ENCODE measurements around the gene GNG7.

GNG7 gene

GRCh38 chr19:2484178-2484937 is 218.1 kb downstream of the GNG7 start:
- H3K27me3 ChIP-seq (ENCODE audit: control insufficient read depth, insufficient read depth, low read length), result no peaks in the 10 kb centered on the region
- peaks cover 5% of the 10 kb centered on the region for H3K9me3 ChIP-seq (replicated peaks; ENCODE audit: low read length)
- no peaks in the 10 kb centered on the region for H3K36me3 ChIP-seq (ENCODE audit: insufficient read depth, low read length)
- H3K4me1 ChIP-seq (ENCODE audit: control insufficient read depth, insufficient read depth, low read length), result peaks cover 10% of the 10 kb centered on the region
- H3K4me3 ChIP-seq (ENCODE audit: low read length), result no peak overlapping the region
- H3K9ac ChIP-seq (ENCODE audit: low read depth, low read length), result no peak overlapping the region
- H3K4me2 ChIP-seq (ENCODE audit: low read length), result no peak overlapping the region

GRCh38 chr19:2483484-2484151 is 218.9 kb downstream of the GNG7 start:
- peaks cover 2% of the 10 kb centered on the region for H3K4me1 ChIP-seq (ENCODE audit: control insufficient read depth, insufficient read depth, low read length)
- H3K4me2 ChIP-seq (ENCODE audit: low read length), result no peak overlapping the region
- H3K4me3 ChIP-seq (ENCODE audit: low read length), result no peak overlapping the region
- peaks cover 1% of the 10 kb centered on the region for H3K36me3 ChIP-seq (ENCODE audit: insufficient read depth, low read length)
- H3K9me3 ChIP-seq (replicated peaks; ENCODE audit: low read length), result peaks cover 5% of the 10 kb centered on the region
- H3K9ac ChIP-seq (ENCODE audit: low read depth, low read length), result no peak overlapping the region
- H3K27me3 ChIP-seq (ENCODE audit: control insufficient read depth, insufficient read depth, low read length), result no peaks in the 10 kb centered on the region

GRCh38 chr19:2483084-2483483 is 219.4 kb downstream of the GNG7 start:
- Histone ChIP-seq H3K4me3 (ENCODE audit: low read length) (no peak overlapping the region), H3K4me2 (ENCODE audit: low read length) (no peak overlapping the region), H3K9ac (ENCODE audit: low read depth, low read length) (no peak overlapping the region), H3K27me3 (ENCODE audit: control insufficient read depth, insufficient read depth, low read length) (no peaks in the 10 kb centered on the region), H3K4me1 (ENCODE audit: control insufficient read depth, insufficient read depth, low read length) (no peaks in the 10 kb centered on the region), H3K9me3 (replicated peaks; ENCODE audit: low read length) (peaks cover 5% of the 10 kb centered on the region), H3K36me3 (ENCODE audit: insufficient read depth, low read length) (peaks cover 6% of the 10 kb centered on the region)

- H3K4me3 ChIP-seq (ENCODE audit: low read length), result no peak overlapping the region
- no peaks in the 10 kb centered on the region for H3K27me3 ChIP-seq (ENCODE audit: control insufficient read depth, insufficient read depth, low read length)
- H3K4me2 ChIP-seq (ENCODE audit: low read length), result no peak overlapping the region
- peaks cover 5% of the 10 kb centered on the region for H3K9me3 ChIP-seq (replicated peaks; ENCODE audit: low read length)
- peaks cover 12% of the 10 kb centered on the region for H3K36me3 ChIP-seq (ENCODE audit: insufficient read depth, low read length)
- H3K9ac ChIP-seq (ENCODE audit: low read depth, low read length), result no peak overlapping the region
- no peaks in the 10 kb centered on the region for H3K4me1 ChIP-seq (ENCODE audit: control insufficient read depth, insufficient read depth, low read length)
Observed at GRCh38 chr19:2482354-2483038, 220.0 kb downstream of the GNG7 start.

GRCh38 chr19:2481466-2481865 is 221.0 kb downstream of the GNG7 start:
- no peaks in the 10 kb centered on the region for H3K4me1 ChIP-seq (ENCODE audit: control insufficient read depth, insufficient read depth, low read length)
- H3K9me3 ChIP-seq (replicated peaks; ENCODE audit: low read length), result peaks cover 5% of the 10 kb centered on the region
- H3K4me2 ChIP-seq (ENCODE audit: low read length), result no peak overlapping the region
- H3K4me3 ChIP-seq (ENCODE audit: low read length), result no peak overlapping the region
- peaks cover 20% of the 10 kb centered on the region for H3K36me3 ChIP-seq (ENCODE audit: insufficient read depth, low read length)
- H3K27me3 ChIP-seq (ENCODE audit: control insufficient read depth, insufficient read depth, low read length), result no peaks in the 10 kb centered on the region
- no peak overlapping the region for H3K9ac ChIP-seq (ENCODE audit: low read depth, low read length)

GRCh38 chr19:2479556-2480194 is 222.8 kb downstream of the GNG7 start:
- Histone ChIP-seq H3K9ac (ENCODE audit: low read depth, low read length) (no peak overlapping the region), H3K9me3 (replicated peaks; ENCODE audit: low read length) (peaks cover 5% of the 10 kb centered on the region)

GRCh38 chr19:2478756-2479555 is 223.5 kb downstream of the GNG7 start:
- H3K27me3 ChIP-seq (ENCODE audit: control insufficient read depth, insufficient read depth, low read length), result no peaks in the 10 kb centered on the region
- H3K9me3 ChIP-seq (replicated peaks; ENCODE audit: low read length), result peaks cover 5% of the 10 kb centered on the region
- peak overlapping the region; percentile 89 for H3K4me2 ChIP-seq (ENCODE audit: low read length)
- peaks cover 20% of the 10 kb centered on the region for H3K36me3 ChIP-seq (ENCODE audit: insufficient read depth, low read length)
- H3K9ac ChIP-seq (ENCODE audit: low read depth, low read length), result peak overlapping the region; percentile 97
- H3K4me3 ChIP-seq (ENCODE audit: low read length), result peak overlapping the region; percentile 99
- peaks cover 4% of the 10 kb centered on the region for H3K4me1 ChIP-seq (ENCODE audit: control insufficient read depth, insufficient read depth, low read length)

More at GRCh38 chr19:2479556-2480194, 222.8 kb downstream of the GNG7 start:
- no peak overlapping the region for H3K4me2 ChIP-seq (ENCODE audit: low read length)
- H3K36me3 ChIP-seq (ENCODE audit: insufficient read depth, low read length), result peaks cover 20% of the 10 kb centered on the region
- no peak overlapping the region for H3K4me3 ChIP-seq (ENCODE audit: low read length)
- H3K4me1 ChIP-seq (ENCODE audit: control insufficient read depth, insufficient read depth, low read length), result peaks cover 4% of the 10 kb centered on the region
- H3K27me3 ChIP-seq (ENCODE audit: control insufficient read depth, insufficient read depth, low read length), result no peaks in the 10 kb centered on the region

- peak overlapping the region; percentile 97 for H3K9ac ChIP-seq (ENCODE audit: low read depth, low read length)
Observed at GRCh38 chr19:2478278-2478755, 224.2 kb downstream of the GNG7 start.

GRCh38 chr19:2477732-2478191 is 224.7 kb downstream of the GNG7 start:
- peak overlapping the region; percentile 89 for H3K4me2 ChIP-seq (ENCODE audit: low read length)
- H3K27me3 ChIP-seq (ENCODE audit: control insufficient read depth, insufficient read depth, low read length), result no peaks in the 10 kb centered on the region
- peak overlapping the region; percentile 99 for H3K4me3 ChIP-seq (ENCODE audit: low read length)
- no peaks in the 10 kb centered on the region for H3K9me3 ChIP-seq (replicated peaks; ENCODE audit: low read length)
- peaks cover 20% of the 10 kb centered on the region for H3K36me3 ChIP-seq (ENCODE audit: insufficient read depth, low read length)
- peaks cover 4% of the 10 kb centered on the region for H3K4me1 ChIP-seq (ENCODE audit: control insufficient read depth, insufficient read depth, low read length)
- H3K9ac ChIP-seq (ENCODE audit: low read depth, low read length), result peak overlapping the region; percentile 97

More at GRCh38 chr19:2478278-2478755, 224.2 kb downstream of the GNG7 start:
- Histone ChIP-seq H3K4me3 (ENCODE audit: low read length) (peak overlapping the region; percentile 99), H3K27me3 (ENCODE audit: control insufficient read depth, insufficient read depth, low read length) (no peaks in the 10 kb centered on the region), H3K9me3 (replicated peaks; ENCODE audit: low read length) (peaks cover 4% of the 10 kb centered on the region), H3K4me1 (ENCODE audit: control insufficient read depth, insufficient read depth, low read length) (peaks cover 4% of the 10 kb centered on the region), H3K36me3 (ENCODE audit: insufficient read depth, low read length) (peaks cover 20% of the 10 kb centered on the region), H3K4me2 (ENCODE audit: low read length) (peak overlapping the region; percentile 89)

- Histone ChIP-seq H3K9me3 (replicated peaks; ENCODE audit: low read length) (no peaks in the 10 kb centered on the region), H3K9ac (ENCODE audit: low read depth, low read length) (peak overlapping the region; percentile 97), H3K4me2 (ENCODE audit: low read length) (peak overlapping the region; percentile 89), H3K27me3 (ENCODE audit: control insufficient read depth, insufficient read depth, low read length) (no peaks in the 10 kb centered on the region), H3K4me3 (ENCODE audit: low read length) (peak overlapping the region; percentile 99), H3K36me3 (ENCODE audit: insufficient read depth, low read length) (peaks cover 20% of the 10 kb centered on the region), H3K4me1 (ENCODE audit: control insufficient read depth, insufficient read depth, low read length) (peaks cover 4% of the 10 kb centered on the region)
Observed at GRCh38 chr19:2477141-2477710, 225.3 kb downstream of the GNG7 start.
